GM06990 (cell line): ENCODE data around the gene MT1X.

Source experiments
- DNase-seq: peaks from one replicate; pipeline ENCODE4 v3.0.0-alpha.2; 2011; ENCODE audit not compliant: insufficient read length; ENCODE audit errors: extremely low read depth
- H3K27me3 ChIP-seq: replicated peaks from 2 replicates; pipeline ENCODE4 v1.6.0; 2011; ENCODE audit warnings: low read length; ENCODE audit not compliant: control insufficient read depth, insufficient read depth
- H3K36me3 ChIP-seq: 2 replicates; pipeline ENCODE4 v1.5.1; 2011; ENCODE audit warnings: low read length; ENCODE audit not compliant: control insufficient read depth, insufficient read depth
- H3K4me3 ChIP-seq: replicated peaks from 2 replicates; pipeline ENCODE4 v1.5.1; 2011; ENCODE audit warnings: low read depth, mild to moderate bottlenecking, control low read depth, low read length
- CTCF ChIP-seq: IDR thresholded peaks from 2 replicates; pipeline ENCODE4 v1.5.1; 2011; ENCODE audit warnings: low read length, control low read depth, mild to moderate bottlenecking, inconsistent platforms; ENCODE audit not compliant: insufficient read depth, poor library complexity, severe bottlenecking

The MT1X gene

GRCh38 chr16:56726283-56726682, 44.0 kb downstream of the MT1X start:
- H3K27me3 ChIP-seq = no peaks in the 10 kb centered on the region
- DNase-seq = no peak
- H3K4me3 ChIP-seq = no peak overlapping the region
- no peaks in the 10 kb centered on the region for H3K36me3 ChIP-seq
- no peak for TF ChIP-seq CTCF

- no peak for TF ChIP-seq CTCF
- Histone ChIP-seq H3K27me3 (no peaks in the 10 kb centered on the region), H3K4me3 (no peak overlapping the region), H3K36me3 (no peaks in the 10 kb centered on the region)
- no peak for DNase-seq
Observed at GRCh38 chr16:56726926-56727325, 44.7 kb downstream of the MT1X start.

GRCh38 chr16:56728027-56728426, 45.8 kb downstream of the MT1X start:
- Histone ChIP-seq H3K4me3 (no peak overlapping the region), H3K27me3 (no peaks in the 10 kb centered on the region), H3K36me3 (no peaks in the 10 kb centered on the region)
- no peak for TF ChIP-seq CTCF
- no peak for DNase-seq

- TF ChIP-seq CTCF = no peak
- no peak for DNase-seq
- Histone ChIP-seq H3K4me3 (peak overlapping the region; percentile 96), H3K27me3 (no peaks in the 10 kb centered on the region), H3K36me3 (no peaks in the 10 kb centered on the region)
Observed at GRCh38 chr16:56728980-56729734, 46.9 kb downstream of the MT1X start.

GRCh38 chr16:56729735-56730662, 47.7 kb downstream of the MT1X start, which contains the start of gene NUP93:
Gene NUP93, plus strand, starts transcription at chr16:56730129. Its CDS starts 18,119 bp downstream, at chr16:56748248.
- Histone ChIP-seq H3K36me3 (no peaks in the 10 kb centered on the region), H3K4me3 (peak within 1 kb of the TSS; percentile 96), H3K27me3 (no peaks in the 10 kb centered on the region)
- DNase-seq = peak; percentile 92
- TF ChIP-seq CTCF = no peak
